Transverse colon (tissue), 4 donors: ENCODE data around the gene LLCFC1. TPM values are rescaled to one million over a fixed set of nuclear protein-coding genes. Genes with fewer than 3 reads are reported as not detected.

Experiments
- DNase-seq: peaks from one replicate; pipeline ENCODE4 v3.0.0-alpha.2; 2019
- H3K27ac ChIP-seq, 4 donors: fragments of 200-600 bp; sonication (generic); 2 replicates each; pipeline ENCODE4 v1.5.1; 2016 to 2018; ENCODE audit warnings: inconsistent platforms in 4 of 4
- H3K27me3 ChIP-seq: fragments of 200-600 bp; sonication (generic); 2 replicates; pipeline ENCODE4 v1.5.1; 2017; ENCODE audit warnings: inconsistent platforms
- H3K36me3 ChIP-seq, 4 donors: fragments of 200-600 bp; sonication (generic); 2 replicates each; pipeline ENCODE4 v1.5.1; 2017 to 2019; ENCODE audit warnings: inconsistent platforms in 4 of 4
- H3K4me1 ChIP-seq, 4 donors: fragments of 200-600 bp; sonication (generic); 2 replicates each; pipeline ENCODE4 v1.5.1; 2017 to 2020; ENCODE audit warnings: inconsistent platforms in 4 of 4
- H3K4me3 ChIP-seq, 4 donors: fragments of 200-600 bp; sonication (generic); 1 replicate in 1 of 4; 2 replicates in 3 of 4; pipeline versions ENCODE4 v1.5.1 to v1.6.1; 2017 to 2019; ENCODE audit warnings: inconsistent platforms in 4 of 4
- H3K9me3 ChIP-seq, 2 donors: fragments of 200-600 bp; sonication (generic); 2 replicates each; pipeline ENCODE4 v1.5.1; 2017 to 2019; ENCODE audit warnings: inconsistent platforms in 2 of 2
- CTCF ChIP-seq, 5 experiments: fragments of 200-600 bp in 3 of 5; fragments of 450-650 bp in 2 of 5; sonication (generic) in 3 of 5; IDR thresholded peaks; 1 replicate in 2 of 5; 2 replicates in 3 of 5; pipeline ENCODE4 v1.5.1; 2016 to 2017; ENCODE audit warnings: antibody characterized with exemption in 5 of 5, inconsistent platforms in 3 of 5, mild to moderate bottlenecking in 2 of 5, moderate library complexity in 1 of 5
- EP300 ChIP-seq: sonication (generic); formaldehyde crosslinking; IDR thresholded peaks from one replicate; pipeline ENCODE4 v1.6.1; 2017; ENCODE audit warnings: antibody characterized with exemption, low read depth
- POLR2A ChIP-seq: fragments of 450-650 bp; IDR thresholded peaks from one replicate; pipeline ENCODE4 v1.6.1; 2016; ENCODE audit warnings: antibody characterized with exemption, mild to moderate bottlenecking, moderate library complexity
- POLR2AphosphoS5 ChIP-seq, 3 donors: sonication (generic); formaldehyde crosslinking; IDR thresholded peaks; one replicate each; pipeline ENCODE4 v1.6.1; 2016; ENCODE audit warnings: antibody characterized with exemption in 3 of 3
- WGBS, 2 donors: methylation state at CpG; one replicate each; pipeline ENCODE4 v1.1.5; 2018; ENCODE audit warnings: low coverage in 1 of 2; 5-methylcytosine and 5-hydroxymethylcytosine counted together
- in situ Hi-C, 4 donors: fragments of 200-750 bp; cut with MboI; loops; one replicate each; pipeline versions ENCODE4 v1.15.0 to v1.15.1; 2017; ENCODE audit warnings: low sequenced_read_pairs in 3 of 4, low pct_ligation_motif_present in 1 of 4, low pct_unique_long_range_greater_than_20kb in 1 of 4
- intact Hi-C: fragments of 100-400 bp; cut with DNase I; formaldehyde crosslinking; loops from one replicate; pipeline ENCODE4 v1.15.1; 2023; ENCODE audit warnings: low total_unique reads
- total RNA-seq, 4 donors: library from RNA; depleted of rRNA; stranded (reverse); fragments of >200 nt; gene quantifications; one replicate each; pipeline ENCODE4 v1.1.0, GENCODE V29; 2016

LLCFC1 gene
- total RNA-seq, 4 donors from 2014 or later = not detected

GRCh38 chr7:142913051-142913450 lies 26.2 kb upstream of the LLCFC1 start:
- H3K27ac ChIP-seq = no peak overlapping the region
- TF ChIP-seq CTCF (IDR thresholded peaks at IDR 0.05) (no peak), EP300 (no peak), POLR2A (no peak), POLR2AphosphoS5 (IDR thresholded peaks at IDR 0.05) (no peak)
- no peak overlapping the region for H3K4me3 ChIP-seq
- no peak for DNase-seq
- intact Hi-C loops = no loop called here
- 69 to 77% methylated on average over 3 of the region's 3 CpGs for WGBS, 2 donors
- no peaks in the 10 kb centered on the region for H3K4me1 ChIP-seq
- H3K9me3 ChIP-seq = no peaks in the 10 kb centered on the region
- no peaks in the 10 kb centered on the region for H3K36me3 ChIP-seq
- H3K27me3 ChIP-seq = peaks cover 6% of the 10 kb centered on the region
- in situ Hi-C loops = no loop called here

DNA sequence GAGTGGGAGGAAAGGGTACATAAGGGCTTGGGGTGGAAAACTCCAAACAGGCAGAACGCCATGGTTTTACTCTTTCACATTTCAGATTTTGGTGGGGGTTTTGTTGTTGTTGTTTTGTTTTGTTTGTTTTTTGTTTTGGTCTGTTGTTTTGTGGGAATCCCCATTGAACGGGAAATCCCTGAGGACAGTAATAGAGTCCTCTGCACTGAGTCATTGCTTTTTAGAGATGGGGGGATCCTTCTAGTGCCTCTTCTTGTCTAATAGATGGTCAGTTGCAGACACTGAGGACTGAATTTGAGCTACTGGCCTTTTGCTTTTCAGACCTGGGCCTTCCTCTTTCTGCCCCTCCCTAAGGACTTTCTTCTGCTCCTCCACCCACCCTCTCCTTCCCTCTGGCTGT lies 25.7 kb upstream of the LLCFC1 start:
- H3K4me3 ChIP-seq = no peak overlapping the region
- H3K36me3 ChIP-seq = no peaks in the 10 kb centered on the region
- no peak overlapping the region for H3K27ac ChIP-seq
- H3K4me1 ChIP-seq = no peaks in the 10 kb centered on the region
- intact Hi-C loops (no loop called here), in situ Hi-C loops (no loop called here)
- DNase-seq = no peak
- no peaks in the 10 kb centered on the region for H3K9me3 ChIP-seq
- WGBS, 2 donors = 55 to 77% methylated on average over 2 of the region's 2 CpGs
- H3K27me3 ChIP-seq = peaks cover 6% of the 10 kb centered on the region
- TF ChIP-seq POLR2AphosphoS5 (IDR thresholded peaks at IDR 0.05) (no peak), CTCF (IDR thresholded peaks at IDR 0.05) (no peak), EP300 (no peak), POLR2A (no peak)

DNA sequence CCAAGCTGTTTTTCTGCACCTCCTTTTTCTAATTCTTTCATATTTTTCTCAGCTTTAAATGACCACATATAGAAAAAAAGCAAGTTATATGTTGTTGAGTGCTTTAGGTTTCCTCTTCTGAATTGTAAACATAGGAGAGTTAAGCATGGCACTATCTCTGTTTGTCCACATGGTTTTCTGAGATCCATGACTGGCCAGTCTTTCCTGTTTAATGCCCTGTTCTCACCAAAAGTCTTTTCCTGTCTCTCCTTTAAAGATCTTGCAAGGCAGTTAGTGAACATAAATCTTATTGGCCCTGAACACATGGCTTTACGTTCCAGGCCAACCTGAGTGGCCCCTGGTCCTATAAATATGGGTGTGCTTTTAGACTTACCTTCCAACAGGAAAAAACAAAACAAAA lies 25.2 kb upstream of the LLCFC1 start:
- TF ChIP-seq EP300 (no peak), POLR2A (no peak), POLR2AphosphoS5 (IDR thresholded peaks at IDR 0.05) (no peak), CTCF (IDR thresholded peaks at IDR 0.05) (no peak)
- intact Hi-C loops = no loop called here
- no peak overlapping the region for H3K4me3 ChIP-seq
- peaks cover 6% of the 10 kb centered on the region for H3K27me3 ChIP-seq
- no peaks in the 10 kb centered on the region for H3K36me3 ChIP-seq
- 24 to 29% methylated on average over 1 of the region's 1 CpG for WGBS, 2 donors
- no peak overlapping the region for H3K27ac ChIP-seq
- H3K9me3 ChIP-seq = no peaks in the 10 kb centered on the region
- H3K4me1 ChIP-seq = no peaks in the 10 kb centered on the region
- no peak for DNase-seq
- in situ Hi-C loops = no loop called here

GRCh38 chr7:142915315-142915714 lies 24.0 kb upstream of the LLCFC1 start:
- Histone ChIP-seq H3K4me3 (no peak overlapping the region), H3K27ac (no peak overlapping the region), H3K4me1 (no peaks in the 10 kb centered on the region), H3K27me3 (peaks cover 6% of the 10 kb centered on the region), H3K36me3 (no peaks in the 10 kb centered on the region), H3K9me3 (no peaks in the 10 kb centered on the region)
- in situ Hi-C loops (no loop called here), intact Hi-C loops (no loop called here)
- TF ChIP-seq CTCF (IDR thresholded peaks at IDR 0.05) (no peak), POLR2A (no peak), POLR2AphosphoS5 (IDR thresholded peaks at IDR 0.05) (no peak), EP300 (no peak)
- WGBS, 2 donors = 84 to 100% methylated on average over 3 to 8 of the region's 8 CpGs
- DNase-seq = no peak
